Nephron progenitor cell (in vitro differentiated cells): Measurements from ENCODE around the gene NLGN4Y.

Source experiments
- DNase-seq: peaks from one replicate; pipeline ENCODE4 v3.0.0; 2021
- H3K27ac Mint-ChIP-seq: 2 replicates; pipeline ENCODE4 v1.8.0; 2021; ENCODE audit warnings: mild to moderate bottlenecking, moderate library complexity, mixed read lengths
- H3K27me3 Mint-ChIP-seq: 2 replicates; pipeline ENCODE4 v1.8.0; 2021; ENCODE audit warnings: mild to moderate bottlenecking, low read depth, mixed read lengths; ENCODE audit not compliant: poor library complexity
- H3K36me3 Mint-ChIP-seq: 2 replicates; pipeline ENCODE4 v1.8.0; 2021; ENCODE audit warnings: low read depth, mixed read lengths
- H3K4me1 Mint-ChIP-seq: 2 replicates; pipeline ENCODE4 v1.8.0; 2021; ENCODE audit warnings: mixed read lengths
- H3K4me3 Mint-ChIP-seq: 2 replicates; pipeline ENCODE4 v1.8.0; 2021; ENCODE audit warnings: mild to moderate bottlenecking, moderate library complexity, mixed read lengths
- H3K9me3 Mint-ChIP-seq: 2 replicates; pipeline ENCODE4 v1.8.0; 2021; ENCODE audit warnings: mild to moderate bottlenecking, moderate library complexity, mixed read lengths
- TF ChIP-seq, protein P1 (sequence below): fragments of 200-600 bp; sonication (generic); IDR thresholded peaks from 2 replicates; pipeline ENCODE4 v1.5.0; 2021; ENCODE audit warnings: antibody characterized with exemption

NLGN4Y gene

DNA sequence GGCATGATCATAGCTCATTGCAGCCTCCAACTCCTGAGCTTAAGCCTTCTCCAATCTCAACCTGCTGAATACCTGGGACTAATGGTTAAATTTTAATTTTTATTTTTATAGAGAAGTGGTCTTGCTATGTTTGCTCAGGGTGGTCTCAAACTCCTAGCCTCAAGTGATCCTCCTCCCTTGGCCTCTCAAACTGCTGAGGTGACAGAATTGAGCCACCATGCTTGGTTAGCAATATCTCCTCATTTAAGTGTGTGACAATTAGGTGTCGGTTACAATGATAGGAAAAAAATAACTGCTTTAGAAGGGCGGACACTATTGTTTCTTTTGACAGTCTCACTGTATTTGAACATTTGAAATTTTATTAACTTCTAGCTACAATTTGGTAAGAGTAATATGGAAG, 300.3 kb downstream of the NLGN4Y start:
- no peak overlapping the region for H3K4me3 Mint-ChIP-seq
- H3K36me3 Mint-ChIP-seq, result no peaks in the 10 kb centered on the region
- H3K9me3 Mint-ChIP-seq, result no peaks in the 10 kb centered on the region
- H3K27me3 Mint-ChIP-seq, result no peaks in the 10 kb centered on the region
- DNase-seq, result no peak
- TF ChIP-seq, protein P1, sequence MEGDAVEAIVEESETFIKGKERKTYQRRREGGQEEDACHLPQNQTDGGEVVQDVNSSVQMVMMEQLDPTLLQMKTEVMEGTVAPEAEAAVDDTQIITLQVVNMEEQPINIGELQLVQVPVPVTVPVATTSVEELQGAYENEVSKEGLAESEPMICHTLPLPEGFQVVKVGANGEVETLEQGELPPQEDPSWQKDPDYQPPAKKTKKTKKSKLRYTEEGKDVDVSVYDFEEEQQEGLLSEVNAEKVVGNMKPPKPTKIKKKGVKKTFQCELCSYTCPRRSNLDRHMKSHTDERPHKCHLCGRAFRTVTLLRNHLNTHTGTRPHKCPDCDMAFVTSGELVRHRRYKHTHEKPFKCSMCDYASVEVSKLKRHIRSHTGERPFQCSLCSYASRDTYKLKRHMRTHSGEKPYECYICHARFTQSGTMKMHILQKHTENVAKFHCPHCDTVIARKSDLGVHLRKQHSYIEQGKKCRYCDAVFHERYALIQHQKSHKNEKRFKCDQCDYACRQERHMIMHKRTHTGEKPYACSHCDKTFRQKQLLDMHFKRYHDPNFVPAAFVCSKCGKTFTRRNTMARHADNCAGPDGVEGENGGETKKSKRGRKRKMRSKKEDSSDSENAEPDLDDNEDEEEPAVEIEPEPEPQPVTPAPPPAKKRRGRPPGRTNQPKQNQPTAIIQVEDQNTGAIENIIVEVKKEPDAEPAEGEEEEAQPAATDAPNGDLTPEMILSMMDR, result no peak
- no peaks in the 10 kb centered on the region for H3K4me1 Mint-ChIP-seq
- no peak overlapping the region for H3K27ac Mint-ChIP-seq

DNA sequence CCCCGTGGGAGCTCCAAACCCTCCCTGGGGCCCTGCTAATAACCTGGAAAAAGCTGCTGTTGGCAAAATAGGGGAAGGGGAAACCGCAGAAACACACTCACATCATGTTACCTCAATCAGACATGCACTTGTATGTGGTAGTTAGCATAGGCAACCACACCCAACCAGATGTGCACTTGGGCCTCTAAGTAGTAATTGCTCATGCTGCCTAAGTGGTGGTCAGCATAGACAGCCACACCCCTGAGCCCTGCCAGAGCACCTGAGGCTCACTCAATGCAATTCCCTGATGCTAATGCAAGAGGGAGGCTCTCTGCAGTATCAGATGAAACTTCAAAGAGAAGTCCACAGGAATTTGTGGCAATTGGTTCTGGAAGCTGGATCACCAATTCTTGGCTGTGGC, 301.4 kb downstream of the NLGN4Y start:
- no peak overlapping the region for H3K4me3 Mint-ChIP-seq
- no peaks in the 10 kb centered on the region for H3K36me3 Mint-ChIP-seq
- TF ChIP-seq, protein P1, result no peak
- DNase-seq, result no peak
- H3K4me1 Mint-ChIP-seq, result no peaks in the 10 kb centered on the region
- H3K9me3 Mint-ChIP-seq, result no peaks in the 10 kb centered on the region
- no peak overlapping the region for H3K27ac Mint-ChIP-seq
- H3K27me3 Mint-ChIP-seq, result no peaks in the 10 kb centered on the region

DNA sequence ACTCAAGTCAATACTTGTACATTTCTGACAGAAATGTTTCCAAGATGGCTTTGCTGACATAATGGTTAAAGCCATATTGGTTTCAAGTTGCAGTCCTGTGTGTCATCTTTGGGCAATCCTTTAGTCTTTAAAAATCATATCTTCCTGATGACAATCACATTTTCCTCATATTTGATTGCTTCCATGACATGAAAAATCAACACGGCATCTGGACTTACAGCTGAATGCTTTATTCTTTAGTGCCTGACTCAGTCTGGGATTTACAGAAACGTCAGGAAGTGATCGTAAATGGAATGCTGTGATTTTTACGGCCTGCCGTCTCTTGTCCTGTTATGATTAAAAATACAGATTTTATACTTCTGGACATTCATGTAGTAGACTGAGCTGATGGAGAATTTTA, 304.2 kb downstream of the NLGN4Y start:
- no peaks in the 10 kb centered on the region for H3K27me3 Mint-ChIP-seq
- H3K4me3 Mint-ChIP-seq, result no peak overlapping the region
- TF ChIP-seq, protein P1, result no peak

DNA sequence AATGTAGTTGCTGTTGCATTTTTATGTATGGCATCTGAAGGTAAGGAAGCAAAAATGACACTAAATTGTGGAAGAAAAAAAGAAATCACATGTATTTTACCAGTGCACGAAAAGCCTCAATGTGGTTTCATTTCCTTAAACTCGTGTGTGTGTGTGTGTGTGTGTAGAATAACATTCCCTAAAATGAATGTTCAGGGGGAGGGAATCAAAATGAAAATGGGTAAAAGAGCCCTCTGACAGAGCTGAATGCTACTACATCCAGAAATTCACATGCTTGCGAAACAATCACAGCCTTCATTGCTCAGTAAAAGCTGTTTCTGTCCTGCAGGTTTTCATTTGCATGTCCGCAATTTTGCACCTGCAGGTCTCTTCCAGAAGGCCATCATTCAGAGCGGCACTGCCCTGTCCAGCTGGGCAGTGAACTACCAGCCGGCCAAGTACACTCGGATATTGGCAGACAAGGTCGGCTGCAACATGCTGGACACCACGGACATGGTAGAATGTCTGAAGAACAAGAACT, 305.1 kb downstream of the NLGN4Y start:
- no peak overlapping the region for H3K27ac Mint-ChIP-seq
- no peaks in the 10 kb centered on the region for H3K27me3 Mint-ChIP-seq
- no peaks in the 10 kb centered on the region for H3K9me3 Mint-ChIP-seq
- H3K36me3 Mint-ChIP-seq, result no peaks in the 10 kb centered on the region
- H3K4me1 Mint-ChIP-seq, result no peaks in the 10 kb centered on the region
- no peak overlapping the region for H3K4me3 Mint-ChIP-seq
- TF ChIP-seq, protein P1, result no peak
- DNase-seq, result no peak

More for the DNA sequence above, 304.2 kb downstream of the NLGN4Y start:
- no peaks in the 10 kb centered on the region for H3K4me1 Mint-ChIP-seq
- no peaks in the 10 kb centered on the region for H3K36me3 Mint-ChIP-seq
- DNase-seq, result no peak
- no peak overlapping the region for H3K27ac Mint-ChIP-seq
- H3K9me3 Mint-ChIP-seq, result no peaks in the 10 kb centered on the region

DNA sequence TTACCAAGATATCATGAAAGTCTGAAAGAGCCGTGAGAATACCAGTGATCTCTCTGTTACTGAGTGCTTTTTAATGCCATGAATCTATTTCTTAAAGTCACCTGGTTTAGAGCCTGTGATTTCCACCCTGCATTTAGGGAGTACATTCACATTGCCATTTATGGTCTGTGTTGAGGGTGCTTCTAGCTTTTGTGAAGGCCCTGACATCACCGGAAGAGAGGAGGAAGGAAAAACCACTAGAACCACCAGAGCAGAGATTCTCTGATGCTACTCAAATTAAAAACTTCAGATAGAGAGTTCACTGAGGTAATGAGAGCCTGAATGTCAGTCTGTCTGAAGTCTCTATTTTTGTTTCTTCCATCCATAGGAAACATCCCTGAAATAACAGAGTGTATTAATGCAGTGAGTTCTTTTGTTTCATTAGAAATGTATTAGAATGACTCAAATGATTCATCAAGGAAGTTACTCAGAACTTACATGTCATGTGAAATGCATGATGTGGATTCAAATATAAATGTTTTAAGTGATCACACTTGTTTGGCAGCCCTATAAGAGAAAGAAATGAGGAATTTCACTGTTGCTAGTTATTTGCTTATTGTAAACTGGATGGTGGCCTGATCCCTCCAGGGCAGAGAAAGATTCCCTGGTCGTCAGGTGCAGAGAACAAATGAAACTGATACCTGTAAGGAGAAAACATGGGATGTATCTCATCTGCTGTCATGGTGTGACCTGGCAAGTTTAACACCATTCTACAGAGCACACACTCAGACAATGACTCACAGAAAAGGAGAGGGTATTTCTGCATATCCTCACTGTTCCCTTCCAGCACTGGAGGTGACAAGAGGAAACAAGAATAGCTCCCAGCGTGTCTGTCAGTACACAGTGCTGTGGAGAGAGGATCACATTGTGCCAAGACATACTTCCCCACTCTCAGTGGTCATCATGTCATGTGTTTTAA, 310.1 kb downstream of the NLGN4Y start:
- Mint-ChIP-seq H3K27ac (no peak overlapping the region), H3K36me3 (no peaks in the 10 kb centered on the region), H3K27me3 (no peaks in the 10 kb centered on the region), H3K9me3 (no peaks in the 10 kb centered on the region), H3K4me3 (no peak overlapping the region), H3K4me1 (no peaks in the 10 kb centered on the region)
- TF ChIP-seq, protein P1, result no peak
- no peak for DNase-seq
